ENCODE measurements around the gene CLMP. TPM values are rescaled to one million over a fixed set of nuclear protein-coding genes. Genes with fewer than 3 reads are reported as not detected.

The CLMP gene
- total RNA-seq, 2 experiments from 2014 or later, result 0.25 to 0.31 TPM

- ATAC-seq (ENCODE audit: low read depth) (no peak), DNase-seq (no peak)
- peaks cover 3% of the 10 kb centered on the region for H3K9me3 Mint-ChIP-seq
- peaks cover 86% of the 10 kb centered on the region for H3K27me3 Mint-ChIP-seq
- peaks cover 33% of the 10 kb centered on the region for H3K4me1 Mint-ChIP-seq
- H3K27ac Mint-ChIP-seq, result no peak overlapping the region
- POLR2A ChIA-PET, result no interaction called here
- H3K4me3 Mint-ChIP-seq, result no peak overlapping the region
- H3K36me3 Mint-ChIP-seq, result no peaks in the 10 kb centered on the region
Measured at GRCh38 chr11:123193742-123194141, 1.3 kb downstream of the CLMP start.

- Mint-ChIP-seq H3K27ac (no peak overlapping the region), H3K4me3 (peak overlapping the region; percentile 4), H3K4me1 (peaks cover 36% of the 10 kb centered on the region), H3K9me3 (peaks cover 3% of the 10 kb centered on the region), H3K36me3 (no peaks in the 10 kb centered on the region), H3K27me3 (peaks cover 85% of the 10 kb centered on the region)
- POLR2A ChIA-PET, result no interaction called here
- DNase-seq, result no peak
- ATAC-seq (ENCODE audit: low read depth), result peak; percentile 64
Measured at GRCh38 chr11:123191939-123192338, 3.1 kb downstream of the CLMP start.

- Mint-ChIP-seq H3K27me3 (peaks cover 85% of the 10 kb centered on the region), H3K4me1 (peaks cover 34% of the 10 kb centered on the region), H3K36me3 (no peaks in the 10 kb centered on the region), H3K9me3 (peaks cover 3% of the 10 kb centered on the region), H3K4me3 (no peak overlapping the region), H3K27ac (no peak overlapping the region)
- ATAC-seq (ENCODE audit: low read depth), result no peak
- POLR2A ChIA-PET, result no interaction called here
- no peak for DNase-seq
Measured at GRCh38 chr11:123190518-123190917, 4.5 kb downstream of the CLMP start.

GRCh38 chr11:123188508-123189165 is 6.4 kb downstream of the CLMP start:
- H3K4me3 Mint-ChIP-seq, result no peak overlapping the region
- H3K36me3 Mint-ChIP-seq, result no peaks in the 10 kb centered on the region
- H3K27me3 Mint-ChIP-seq, result peaks cover 78% of the 10 kb centered on the region
- peak overlapping the region; percentile 24 for H3K27ac Mint-ChIP-seq
- H3K4me1 Mint-ChIP-seq, result peaks cover 24% of the 10 kb centered on the region
- ATAC-seq (ENCODE audit: low read depth) (no peak), DNase-seq (no peak)
- POLR2A ChIA-PET, result no interaction called here
- peaks cover 3% of the 10 kb centered on the region for H3K9me3 Mint-ChIP-seq

- DNase-seq (no peak), ATAC-seq (ENCODE audit: low read depth) (no peak)
- no peaks in the 10 kb centered on the region for H3K36me3 Mint-ChIP-seq
- no peak overlapping the region for H3K4me3 Mint-ChIP-seq
- peak overlapping the region; percentile 24 for H3K27ac Mint-ChIP-seq
- H3K4me1 Mint-ChIP-seq, result peaks cover 24% of the 10 kb centered on the region
- H3K27me3 Mint-ChIP-seq, result peaks cover 75% of the 10 kb centered on the region
- POLR2A ChIA-PET, result no interaction called here
- H3K9me3 Mint-ChIP-seq, result peaks cover 3% of the 10 kb centered on the region
Measured at GRCh38 chr11:123187665-123188507, 7.2 kb downstream of the CLMP start.

GRCh38 chr11:123187248-123187647 is 7.8 kb downstream of the CLMP start:
- ATAC-seq (ENCODE audit: low read depth) (no peak), DNase-seq (no peak)
- Mint-ChIP-seq H3K4me1 (peaks cover 18% of the 10 kb centered on the region), H3K36me3 (no peaks in the 10 kb centered on the region), H3K27me3 (peaks cover 71% of the 10 kb centered on the region), H3K9me3 (peaks cover 3% of the 10 kb centered on the region), H3K4me3 (no peak overlapping the region), H3K27ac (no peak overlapping the region)
- POLR2A ChIA-PET, result no interaction called here

GRCh38 chr11:123186286-123186685 is 8.8 kb downstream of the CLMP start:
- H3K36me3 Mint-ChIP-seq, result no peaks in the 10 kb centered on the region
- H3K27me3 Mint-ChIP-seq, result peaks cover 65% of the 10 kb centered on the region

GRCh38 chr11:123185326-123185725 is 9.7 kb downstream of the CLMP start:
- H3K9me3 Mint-ChIP-seq, result no peaks in the 10 kb centered on the region
- POLR2A ChIA-PET, result interaction anchor here (0.6 kb wide), 1 partner anchor 83 kb away, joined by 7 read pairs; no protein-coding TSS in a partner anchor
- DNase-seq, result no peak
- H3K4me1 Mint-ChIP-seq, result peaks cover 3% of the 10 kb centered on the region
- H3K27me3 Mint-ChIP-seq, result peaks cover 60% of the 10 kb centered on the region
- no peaks in the 10 kb centered on the region for H3K36me3 Mint-ChIP-seq
- H3K4me3 Mint-ChIP-seq, result no peak overlapping the region
- no peak overlapping the region for H3K27ac Mint-ChIP-seq
- ATAC-seq (ENCODE audit: low read depth), result no peak

More at GRCh38 chr11:123186286-123186685, 8.8 kb downstream of the CLMP start:
- DNase-seq (no peak), ATAC-seq (ENCODE audit: low read depth) (no peak)
- H3K4me3 Mint-ChIP-seq, result no peak overlapping the region
- peaks cover 10% of the 10 kb centered on the region for H3K4me1 Mint-ChIP-seq
- no peak overlapping the region for H3K27ac Mint-ChIP-seq
- POLR2A ChIA-PET, result no interaction called here
- H3K9me3 Mint-ChIP-seq, result peaks cover 3% of the 10 kb centered on the region

GRCh38 chr11:123184531-123184930 is 10.5 kb downstream of the CLMP start:
- H3K4me1 Mint-ChIP-seq, result peaks cover 3% of the 10 kb centered on the region
- no peak overlapping the region for H3K4me3 Mint-ChIP-seq
- no peak overlapping the region for H3K27ac Mint-ChIP-seq
- peaks cover 53% of the 10 kb centered on the region for H3K27me3 Mint-ChIP-seq
- DNase-seq (no peak), ATAC-seq (ENCODE audit: low read depth) (no peak)
- POLR2A ChIA-PET, result no interaction called here
- H3K9me3 Mint-ChIP-seq, result no peaks in the 10 kb centered on the region
- H3K36me3 Mint-ChIP-seq, result no peaks in the 10 kb centered on the region

GRCh38 chr11:123183391-123184099 is 11.5 kb downstream of the CLMP start:
- POLR2A ChIA-PET, result no interaction called here
- DNase-seq (no peak), ATAC-seq (ENCODE audit: low read depth) (no peak)
- Mint-ChIP-seq H3K9me3 (no peaks in the 10 kb centered on the region), H3K27ac (no peak overlapping the region), H3K27me3 (peaks cover 44% of the 10 kb centered on the region), H3K4me3 (no peak overlapping the region), H3K4me1 (peaks cover 3% of the 10 kb centered on the region), H3K36me3 (no peaks in the 10 kb centered on the region)

GRCh38 chr11:123181767-123182500 is 13.1 kb downstream of the CLMP start:
- H3K27me3 Mint-ChIP-seq, result peaks cover 33% of the 10 kb centered on the region
- ATAC-seq (ENCODE audit: low read depth) (no peak), DNase-seq (no peak)
- no peaks in the 10 kb centered on the region for H3K9me3 Mint-ChIP-seq
- no peaks in the 10 kb centered on the region for H3K36me3 Mint-ChIP-seq
- no peak overlapping the region for H3K4me3 Mint-ChIP-seq
- no peak overlapping the region for H3K27ac Mint-ChIP-seq
- H3K4me1 Mint-ChIP-seq, result no peaks in the 10 kb centered on the region
- POLR2A ChIA-PET, result no interaction called here

GRCh38 chr11:123181075-123181474 is 14.0 kb downstream of the CLMP start:
- Mint-ChIP-seq H3K36me3 (peaks cover 2% of the 10 kb centered on the region), H3K9me3 (no peaks in the 10 kb centered on the region), H3K4me3 (no peak overlapping the region), H3K4me1 (peaks cover 1% of the 10 kb centered on the region), H3K27ac (no peak overlapping the region), H3K27me3 (peaks cover 26% of the 10 kb centered on the region)
- POLR2A ChIA-PET, result no interaction called here
- DNase-seq (no peak), ATAC-seq (ENCODE audit: low read depth) (no peak)

- Mint-ChIP-seq H3K9me3 (no peaks in the 10 kb centered on the region), H3K27ac (no peak overlapping the region), H3K4me1 (peaks cover 1% of the 10 kb centered on the region), H3K4me3 (no peak overlapping the region), H3K27me3 (peaks cover 22% of the 10 kb centered on the region), H3K36me3 (peaks cover 2% of the 10 kb centered on the region)
- no peak for DNase-seq
- ATAC-seq (ENCODE audit: low read depth), result no peak
- POLR2A ChIA-PET, result no interaction called here
Measured at GRCh38 chr11:123180574-123180973, 14.5 kb downstream of the CLMP start.

Measured in activated naive CD8-positive, alpha-beta T cell treated with anti-CD3 and anti-CD28 coated beads, Interleukin-2, amount 10 ng/mL, durations not matched to agents 7 days and 5 days (primary cell).